HG02798 (cell line): ENCODE data around the gene EXOC3L1.

Experiments used
- ATAC-seq: cut with Tn5 transposase; IDR thresholded peaks from one replicate; pipeline ENCODE4 v1.9.1; 2021; ENCODE audit warnings: mild to moderate bottlenecking; ENCODE audit not compliant: unreplicated experiment, poor library complexity

Gene EXOC3L1

DNA sequence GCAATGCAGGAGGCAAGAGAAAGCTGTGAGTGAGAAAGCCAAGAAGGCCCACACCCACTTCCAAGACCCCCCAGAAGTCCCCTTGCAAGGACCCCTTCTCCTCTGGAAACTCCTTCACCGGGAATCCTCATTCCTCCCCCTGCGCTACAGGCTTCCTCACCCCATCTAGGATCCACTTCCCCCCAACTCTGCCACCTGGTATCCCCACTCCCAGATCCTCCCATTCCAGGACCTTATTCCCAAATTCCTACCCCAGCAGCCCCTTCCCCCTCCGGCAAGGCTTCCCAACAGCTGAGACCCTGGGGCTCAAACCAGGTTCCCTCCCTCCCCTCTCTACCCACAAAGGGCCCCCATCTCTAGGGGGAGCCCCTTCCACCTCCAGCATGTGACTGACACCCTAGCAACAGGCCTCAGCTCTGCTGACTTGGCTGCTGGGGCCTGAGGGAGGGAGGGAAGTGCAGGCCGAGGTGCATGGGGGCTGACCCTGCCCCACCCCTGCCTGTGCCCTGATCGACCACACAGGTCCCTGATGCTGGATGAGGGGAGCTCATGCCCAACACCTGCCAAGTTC is 23.3 kb downstream of the EXOC3L1 start:
- no peak for ATAC-seq

DNA sequence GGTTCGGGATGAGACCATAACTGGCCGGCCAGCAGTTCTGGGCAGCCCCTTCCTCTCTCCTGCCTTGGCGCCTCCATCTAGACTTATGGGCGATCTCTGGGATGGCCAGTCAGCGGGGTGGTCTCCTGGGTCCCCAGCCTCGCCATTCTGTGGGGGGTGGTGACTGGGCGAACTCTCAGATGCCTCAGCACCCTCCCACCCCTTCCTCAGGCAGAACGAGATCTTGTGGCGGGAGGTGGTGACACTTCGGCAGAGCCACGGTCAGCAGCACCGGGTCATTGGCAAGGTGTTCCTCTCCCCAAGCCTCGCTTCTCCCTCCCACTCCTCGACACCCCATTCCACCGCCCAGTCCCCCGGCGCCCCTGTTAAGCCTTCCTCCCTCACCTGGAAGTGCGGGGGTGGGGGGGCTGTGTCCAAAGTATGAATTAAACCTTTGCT is 23.8 kb downstream of the EXOC3L1 start:
- no peak for ATAC-seq

DNA sequence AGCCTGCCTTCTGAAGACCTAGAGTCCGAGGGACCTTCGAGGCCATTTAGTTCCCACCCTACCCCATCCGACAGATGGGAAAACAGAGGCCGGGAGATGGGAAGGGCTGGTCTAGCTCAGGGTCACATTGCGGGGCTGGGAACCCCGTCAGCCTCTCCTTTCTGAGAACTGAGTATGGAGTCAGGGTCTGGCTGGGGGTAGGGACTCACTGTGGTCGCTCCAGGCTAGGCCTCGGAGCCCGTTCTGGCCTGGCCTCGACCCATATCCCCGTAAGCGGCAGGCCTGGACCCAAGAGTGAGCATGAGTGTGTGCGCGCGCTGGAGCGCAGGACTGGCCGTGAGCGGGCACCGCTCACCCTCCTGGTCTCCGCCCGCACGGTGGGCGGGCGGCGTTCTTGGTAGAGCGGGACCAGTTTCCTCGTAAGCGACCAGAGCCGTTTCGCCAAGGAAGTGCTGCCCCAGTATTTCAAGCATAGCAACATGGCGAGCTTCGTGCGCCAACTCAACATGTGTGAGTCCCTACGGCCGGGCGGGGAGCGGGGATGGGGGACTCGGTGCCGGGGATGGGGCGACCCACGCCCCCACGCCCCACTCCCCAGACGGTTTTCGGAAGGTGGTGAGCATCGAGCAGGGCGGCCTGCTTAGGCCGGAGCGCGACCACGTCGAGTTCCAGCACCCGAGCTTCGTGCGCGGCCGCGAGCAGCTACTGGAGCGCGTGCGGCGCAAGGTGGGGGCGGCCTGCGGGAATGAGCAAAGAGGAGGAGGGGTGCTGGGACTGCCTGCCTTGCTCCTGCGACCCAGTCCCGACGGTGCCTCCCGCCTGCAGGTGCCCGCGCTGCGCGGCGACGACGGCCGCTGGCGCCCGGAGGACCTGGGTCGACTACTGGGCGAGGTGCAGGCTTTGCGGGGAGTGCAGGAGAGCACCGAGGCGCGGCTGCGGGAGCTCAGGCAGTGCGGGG is 24.5 kb downstream of the EXOC3L1 start:
- no peak for ATAC-seq

DNA sequence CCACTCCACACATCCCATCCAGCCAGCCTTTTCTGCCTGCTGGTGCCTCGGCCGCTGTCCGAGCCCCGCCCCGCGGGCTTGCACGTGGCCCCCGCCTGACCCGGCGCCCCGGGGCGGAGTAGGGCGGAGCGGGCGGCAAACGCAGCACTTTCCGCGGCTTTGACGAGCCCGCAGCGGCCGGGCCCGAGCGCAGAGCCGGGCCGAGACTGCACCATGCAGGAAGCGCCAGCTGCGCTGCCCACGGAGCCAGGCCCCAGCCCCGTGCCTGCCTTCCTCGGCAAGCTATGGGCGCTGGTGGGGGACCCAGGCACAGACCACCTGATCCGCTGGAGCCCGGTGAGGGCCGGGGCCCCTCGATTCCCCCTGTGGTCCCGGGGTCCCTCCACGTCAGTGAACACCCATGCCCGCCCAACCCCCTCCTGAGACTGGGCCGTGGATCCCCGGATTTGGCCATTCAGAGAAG is 25.3 kb downstream of the EXOC3L1 start, which contains the start of gene HSF4:
Gene HSF4 (plus strand): TSS at position 147 of the 463 bp plus-strand sequence. CDS start 67 bp downstream, at position 214.
- no peak for ATAC-seq

DNA sequence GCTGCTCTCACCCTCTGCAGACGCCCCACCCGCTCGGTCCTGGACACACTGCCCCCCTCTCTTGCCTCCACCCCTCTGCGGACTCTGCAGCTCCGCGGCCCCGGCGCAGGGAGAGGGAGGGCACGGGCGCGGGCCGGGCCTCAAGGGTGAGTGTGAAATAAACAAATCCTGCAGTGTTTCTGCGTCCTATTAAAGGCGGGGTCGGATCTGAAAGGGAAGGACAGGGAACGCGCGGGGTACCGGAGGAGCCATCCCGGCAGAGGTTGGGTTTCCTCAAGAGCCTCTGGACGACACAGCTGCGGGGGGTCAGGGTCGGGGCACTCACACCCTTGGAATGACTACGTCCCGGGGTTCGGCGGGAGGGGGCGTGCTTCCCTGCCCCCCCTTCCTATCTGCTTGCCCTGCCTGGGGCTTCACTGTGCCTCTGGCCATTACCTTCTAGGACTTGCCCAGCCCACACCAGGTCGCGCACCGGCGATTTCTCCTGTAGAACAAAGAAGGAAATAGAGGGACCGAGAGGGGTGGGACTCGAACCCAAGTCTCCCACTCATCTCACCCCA is 25.9 kb downstream of the EXOC3L1 start:
- no peak for ATAC-seq

DNA sequence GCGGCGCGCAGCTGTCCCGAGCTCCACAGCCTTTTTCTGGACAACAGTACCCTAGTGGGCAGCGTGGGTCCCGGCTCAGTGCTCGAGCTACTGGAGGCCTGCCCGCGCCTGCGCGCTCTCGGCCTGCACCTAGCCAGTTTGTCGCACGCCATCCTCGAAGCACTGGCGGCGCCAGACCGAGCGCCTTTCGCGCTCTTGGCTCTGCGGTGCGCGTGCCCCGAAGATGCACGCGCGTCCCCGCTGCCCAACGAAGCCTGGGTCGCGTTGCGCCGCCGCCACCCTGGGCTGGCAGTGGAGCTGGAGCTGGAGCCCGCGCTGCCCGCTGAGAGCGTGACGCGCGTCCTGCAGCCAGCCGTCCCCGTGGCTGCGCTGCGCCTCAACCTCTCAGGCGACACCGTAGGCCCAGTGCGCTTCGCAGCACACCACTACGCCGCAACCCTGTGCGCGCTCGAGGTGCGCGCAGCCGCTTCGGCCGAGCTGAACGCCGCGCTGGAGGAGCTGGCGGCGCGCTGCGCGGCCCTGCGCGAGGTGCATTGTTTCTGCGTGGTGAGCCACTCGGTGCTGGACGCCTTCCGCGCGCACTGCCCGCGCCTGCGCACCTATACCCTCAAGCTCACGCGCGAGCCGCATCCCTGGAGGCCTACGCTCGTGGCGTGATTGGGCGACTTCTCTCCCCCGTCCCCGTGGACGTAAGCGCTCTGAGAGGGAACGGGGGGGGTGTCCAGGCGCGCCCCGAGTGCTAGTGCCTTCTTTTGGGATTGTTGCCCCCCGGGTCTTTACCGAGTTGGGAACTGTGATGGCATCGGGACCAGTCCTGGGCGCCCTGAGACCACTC is 26.6 kb downstream of the EXOC3L1 start:
- ATAC-seq: no peak

DNA sequence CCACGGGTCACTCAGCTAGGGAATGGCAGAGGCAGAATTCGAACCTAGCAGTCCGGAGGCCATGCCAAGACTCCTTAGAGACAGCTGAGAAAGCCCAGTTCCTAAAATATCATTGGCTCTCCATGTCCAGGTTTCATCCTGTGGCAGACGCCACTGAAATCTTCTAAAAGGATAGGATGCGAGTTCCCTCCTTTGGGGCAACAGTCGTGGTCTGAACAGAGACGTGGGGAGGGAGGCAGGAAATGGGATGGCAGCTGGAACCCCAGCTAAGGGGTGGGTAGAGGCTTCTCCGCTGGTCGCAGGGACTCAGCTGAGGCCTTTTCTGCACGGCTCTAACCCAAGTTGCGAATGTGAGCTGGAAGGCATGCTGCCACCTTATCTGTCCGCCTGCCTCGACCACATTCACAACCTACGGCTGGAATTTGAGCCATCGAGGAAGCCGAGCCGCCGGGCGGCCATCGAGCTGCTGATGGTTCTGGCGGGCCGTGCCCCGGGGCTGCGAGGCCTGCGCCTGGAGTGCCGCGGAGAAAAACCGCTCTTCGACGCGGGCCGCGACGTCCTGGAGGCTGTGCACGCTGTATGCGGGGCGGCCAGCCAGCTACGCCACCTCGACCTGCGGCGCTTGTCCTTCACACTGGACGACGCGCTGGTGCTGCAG is 27.3 kb downstream of the EXOC3L1 start:
- ATAC-seq: no peak

DNA sequence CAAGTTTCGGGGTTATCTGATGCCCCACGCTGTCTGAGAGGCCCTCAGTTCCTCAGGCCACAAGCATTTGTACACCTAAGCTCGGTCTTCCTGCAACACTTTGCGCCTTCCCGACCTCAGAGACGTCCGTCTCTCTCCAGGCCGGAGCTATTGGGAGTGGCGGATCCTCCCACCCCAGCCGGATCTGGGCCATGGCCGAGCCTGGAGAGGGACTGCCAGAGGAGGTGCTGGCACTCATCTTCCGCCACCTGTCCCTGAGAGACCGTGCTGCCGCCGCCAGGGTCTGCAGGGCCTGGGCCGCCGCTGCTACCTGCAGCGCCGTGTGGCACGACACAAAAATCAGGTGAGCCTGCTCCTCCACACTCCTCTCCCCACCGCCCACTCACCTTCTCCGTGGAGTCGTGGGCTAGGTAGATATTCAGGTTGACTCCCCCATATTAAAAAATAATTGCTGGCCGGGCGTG is 28.3 kb downstream of the EXOC3L1 start:
- ATAC-seq: no peak

DNA sequence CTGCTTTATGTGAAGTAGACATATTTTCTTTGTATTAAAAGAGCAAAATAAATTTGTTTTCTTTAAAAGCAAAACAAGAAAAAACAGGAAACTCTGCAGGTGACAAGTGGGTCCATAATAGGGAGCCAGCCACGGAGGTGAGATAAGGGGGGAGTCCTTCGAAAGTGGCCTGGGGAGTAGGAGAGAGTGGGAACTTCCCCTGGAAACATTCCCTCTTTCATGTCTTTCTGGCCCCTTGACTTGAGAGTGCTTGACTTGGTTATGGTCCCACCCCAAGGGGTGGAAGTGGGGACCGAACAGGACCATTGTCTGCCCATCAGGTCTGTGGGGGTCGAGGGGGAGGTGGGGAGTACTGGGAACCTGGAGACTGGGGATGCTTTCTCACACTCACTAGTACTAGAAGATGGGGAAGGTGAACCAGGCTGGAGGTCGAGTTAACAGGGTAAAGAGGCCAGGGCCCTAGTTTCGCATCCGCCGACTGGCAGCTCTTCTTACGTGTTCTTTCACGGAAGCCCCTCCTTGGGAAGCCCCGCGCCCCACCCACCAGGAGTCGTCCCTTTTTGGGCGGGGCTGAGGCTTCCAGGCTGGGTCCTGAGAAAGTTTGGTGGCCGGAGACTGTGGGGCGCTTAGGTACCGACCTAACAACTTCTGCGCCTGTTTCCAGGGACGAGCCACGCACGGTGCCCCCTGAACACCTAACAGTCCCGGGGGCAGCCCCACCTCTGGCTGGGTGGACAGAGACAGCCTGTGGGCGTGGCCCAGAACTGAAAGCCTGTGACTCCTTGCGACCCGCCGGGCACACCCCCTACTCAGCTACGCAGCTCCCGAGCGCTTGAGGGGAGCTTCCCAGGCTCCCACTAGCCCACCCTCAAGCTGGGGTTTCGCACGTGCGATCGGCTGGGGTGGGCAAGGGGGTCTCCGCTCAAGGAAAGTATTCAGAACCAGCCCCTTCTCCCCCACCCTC is 31.0 kb downstream of the EXOC3L1 start:
- peak; percentile 37 for ATAC-seq

DNA sequence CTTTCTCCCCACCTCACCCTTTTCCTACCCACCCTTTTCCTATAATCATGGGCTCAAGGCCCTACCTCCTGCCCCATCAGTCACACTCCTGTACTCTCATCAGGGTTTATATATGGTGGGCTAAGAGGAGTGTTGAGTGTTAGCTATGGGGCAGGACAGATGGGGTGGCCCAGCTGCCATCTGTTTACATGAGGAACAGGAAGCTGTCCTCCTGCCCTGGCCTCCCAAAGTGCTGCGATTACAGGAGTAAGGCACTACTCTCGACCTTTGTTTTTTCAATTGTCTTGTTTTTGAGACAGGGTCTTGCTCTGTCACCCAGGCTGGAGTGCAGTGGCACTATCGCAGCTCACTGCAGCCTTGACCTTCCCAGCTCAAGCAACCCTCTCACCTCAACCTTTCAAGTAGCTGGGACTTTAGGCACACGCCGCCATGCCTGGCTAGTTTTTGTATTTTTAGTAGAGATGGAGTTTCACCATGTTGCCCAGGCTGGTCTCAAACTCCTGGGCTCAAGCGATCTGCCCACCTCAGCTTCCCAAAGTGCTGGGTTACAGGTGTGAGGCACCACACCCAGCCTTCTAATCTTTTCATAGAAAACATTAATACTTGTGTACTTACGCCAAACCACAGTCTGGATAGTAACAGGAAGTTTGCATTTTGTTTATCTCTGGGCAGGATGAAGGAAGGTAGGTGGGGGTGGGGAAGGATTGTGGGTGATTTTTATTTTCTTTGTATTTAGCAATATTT is 31.9 kb downstream of the EXOC3L1 start:
- ATAC-seq: no peak

DNA sequence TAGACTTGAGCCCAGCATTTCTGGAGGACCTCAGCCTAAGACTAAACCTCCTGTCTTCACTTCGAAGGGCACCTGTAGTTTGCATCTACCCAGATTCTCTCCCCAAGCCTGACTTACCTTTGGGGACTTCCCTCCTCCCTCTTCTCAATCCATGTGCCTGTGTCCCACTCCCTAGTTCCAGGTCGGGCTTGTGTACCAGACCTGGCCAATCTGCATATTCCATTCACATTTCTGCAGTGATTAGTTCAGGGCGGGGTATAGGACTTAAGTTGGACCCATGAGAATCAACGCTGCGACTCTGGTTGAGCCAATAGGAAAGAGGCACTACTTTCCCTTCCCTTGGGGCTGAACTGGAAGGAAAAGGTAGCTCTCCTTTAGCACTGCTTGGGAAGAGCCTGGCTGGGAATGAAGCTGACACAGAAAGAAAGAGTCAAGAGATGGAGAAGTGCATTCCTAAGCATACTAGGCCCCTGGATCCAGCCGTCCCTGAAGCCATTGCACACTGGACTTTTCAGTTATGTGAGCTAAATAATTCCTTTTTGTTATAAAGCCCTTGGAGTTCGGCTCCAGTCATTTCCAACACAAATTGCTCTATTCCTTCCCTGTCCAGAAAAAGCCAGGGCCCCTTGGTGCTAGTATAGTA is 32.7 kb downstream of the EXOC3L1 start:
- no peak for ATAC-seq

DNA sequence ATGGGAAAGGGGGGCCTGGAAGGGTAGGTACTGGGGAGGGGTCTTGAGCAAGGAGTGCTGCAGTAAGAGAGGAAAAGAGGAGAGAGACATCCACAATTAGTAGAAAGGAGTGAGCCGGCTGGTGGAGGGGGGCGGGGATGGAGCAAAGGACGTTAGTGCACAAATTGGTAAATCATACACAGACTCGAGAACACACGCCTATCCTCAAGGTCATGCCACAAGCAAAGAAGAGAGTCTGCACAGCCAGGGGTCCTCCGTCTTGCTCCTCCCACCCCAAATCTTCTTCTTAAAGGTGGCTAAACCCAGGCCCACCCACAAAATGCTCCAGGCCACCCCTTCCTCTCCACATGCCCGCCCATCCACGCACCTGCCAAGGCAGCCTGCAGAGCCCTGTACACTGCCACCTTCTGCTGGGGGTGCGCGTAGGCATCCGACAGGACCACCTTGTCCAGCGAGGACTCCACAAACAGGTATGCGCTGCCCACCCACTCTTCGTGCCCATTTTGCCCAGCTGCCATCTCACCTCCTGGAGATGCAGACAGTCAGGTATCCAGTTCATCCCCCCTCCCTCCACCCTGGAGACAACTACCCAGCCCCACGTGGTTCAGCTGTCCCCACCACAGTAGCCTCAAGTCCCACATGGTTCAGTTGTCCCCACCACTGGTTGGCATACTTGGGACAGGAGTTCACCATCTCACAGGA is 33.6 kb downstream of the EXOC3L1 start:
- no peak for ATAC-seq

DNA sequence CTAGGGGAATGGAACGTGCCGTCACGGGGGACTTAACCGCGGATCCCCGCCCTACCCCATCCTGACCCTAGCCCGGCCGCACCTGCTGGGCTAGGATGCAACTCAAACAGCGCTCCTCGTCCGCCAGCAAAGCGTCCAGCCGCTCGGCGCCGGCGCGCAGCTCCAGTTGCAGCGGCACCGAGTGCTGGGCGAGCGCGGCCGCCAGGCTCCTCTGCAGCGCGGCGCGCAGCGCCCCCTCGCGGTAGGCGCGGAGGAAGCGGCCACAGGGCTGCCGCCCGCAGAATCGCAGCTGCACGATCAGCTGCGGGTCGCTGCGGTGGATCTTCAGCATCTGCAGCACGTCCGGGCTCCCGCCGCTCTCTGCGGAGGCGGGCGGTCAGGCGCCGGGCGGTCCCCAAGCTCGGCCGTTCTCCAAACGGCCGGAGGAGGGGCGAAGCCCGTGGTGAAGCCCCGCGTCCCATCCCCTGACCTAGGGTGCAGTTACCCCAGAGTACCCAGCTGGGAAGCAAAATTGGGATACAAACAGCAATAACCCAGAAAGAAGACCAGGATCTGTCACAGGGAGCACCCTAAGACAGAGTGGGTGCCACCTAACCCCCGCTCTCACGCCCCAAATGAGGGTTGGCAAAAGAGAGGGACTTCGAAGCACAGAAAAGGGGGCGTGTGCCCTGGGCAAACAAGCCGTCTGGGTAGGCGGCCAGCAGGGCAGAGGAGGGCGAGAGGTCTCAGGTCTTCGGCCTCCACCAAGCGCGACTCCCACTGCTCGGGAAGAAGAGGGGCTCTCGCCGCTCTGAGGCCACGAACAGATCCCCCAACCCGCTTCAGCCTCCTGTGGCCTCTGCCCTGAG is 34.4 kb downstream of the EXOC3L1 start:
- ATAC-seq: no peak

DNA sequence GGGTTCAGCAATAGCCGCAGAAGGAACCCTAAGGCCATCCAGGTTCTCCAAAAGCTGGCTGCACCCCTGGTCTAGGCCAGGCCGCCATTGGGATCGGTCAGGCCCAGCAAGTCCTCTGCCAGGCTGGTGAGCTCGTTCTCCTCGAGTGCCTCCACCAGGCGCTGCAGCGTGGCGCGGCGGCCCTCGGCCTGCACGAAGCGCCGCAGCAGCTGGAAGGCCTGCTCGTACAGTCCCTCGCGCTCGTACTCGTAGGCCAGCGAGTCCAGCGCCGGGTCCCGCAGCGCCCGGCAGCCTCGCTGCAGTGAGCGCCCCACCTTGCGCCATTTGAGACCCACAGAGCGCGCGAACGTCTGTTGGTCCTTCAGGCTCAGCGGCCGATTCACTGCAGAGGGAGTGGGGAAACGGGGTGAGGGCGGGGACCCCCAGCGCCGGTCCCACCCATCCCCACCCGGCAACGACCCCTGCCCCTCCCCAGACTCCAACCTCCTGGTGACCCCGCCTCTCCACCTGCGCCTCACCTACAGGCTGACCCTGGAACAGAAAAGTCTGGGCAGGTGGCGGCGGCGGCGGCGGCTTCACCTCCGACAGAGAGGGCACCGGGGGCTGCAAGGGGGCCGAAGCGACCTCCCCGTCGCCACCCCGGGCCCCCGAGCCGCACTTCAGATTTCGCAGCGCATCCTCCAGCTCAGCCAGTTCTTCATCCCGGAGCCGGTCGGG is 35.2 kb downstream of the EXOC3L1 start:
- ATAC-seq: no peak

DNA sequence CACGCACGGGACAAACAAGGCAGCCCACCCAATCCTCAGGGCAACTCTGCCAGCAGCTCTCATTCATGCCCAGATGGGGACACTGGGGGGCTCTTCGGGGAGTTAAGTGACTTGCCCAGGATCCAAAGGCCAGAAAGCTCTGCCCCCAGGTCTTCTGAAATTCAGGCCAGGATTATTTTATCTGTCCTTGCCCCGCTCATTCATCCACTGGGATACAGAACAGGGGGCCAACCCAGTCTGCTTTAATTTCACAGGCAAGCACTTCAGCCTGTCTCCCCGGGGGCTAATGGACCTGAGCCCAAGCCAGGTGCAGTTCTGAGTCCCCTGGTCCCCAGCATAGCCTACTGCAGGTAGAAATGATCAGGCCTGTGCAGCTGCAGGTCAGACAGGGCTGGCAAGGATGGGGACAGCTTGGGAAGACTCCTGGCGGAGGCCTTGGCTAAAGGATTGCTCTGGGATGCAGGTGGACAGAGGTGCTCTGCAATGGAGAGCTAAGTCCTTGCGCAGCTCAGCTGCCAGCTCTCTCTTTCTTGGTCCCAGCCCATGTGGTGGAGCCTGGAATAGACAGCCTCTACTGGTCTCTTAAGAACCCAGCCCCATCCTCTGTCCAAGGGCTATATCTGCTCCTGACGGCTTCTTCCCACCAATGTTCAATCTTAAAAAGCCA is 38.4 kb downstream of the EXOC3L1 start:
- ATAC-seq: no peak
